NCI-H2107 treated with DMSO at 0.1 percent for 48 hours (cell line): Measurements from ENCODE around the gene LAMC3.
"Not testable (repeated sequence)": the region's sequence is repeated elsewhere in the genome, so short reads cannot be mapped to it uniquely, and the experiment has no call there.

Source experiments
- DNase-seq: peaks from one replicate; lab custom pipeline; 2025; ENCODE audit not compliant: unreplicated experiment; lab: John Stamatoyannopoulos, UW

LAMC3 gene

DNA sequence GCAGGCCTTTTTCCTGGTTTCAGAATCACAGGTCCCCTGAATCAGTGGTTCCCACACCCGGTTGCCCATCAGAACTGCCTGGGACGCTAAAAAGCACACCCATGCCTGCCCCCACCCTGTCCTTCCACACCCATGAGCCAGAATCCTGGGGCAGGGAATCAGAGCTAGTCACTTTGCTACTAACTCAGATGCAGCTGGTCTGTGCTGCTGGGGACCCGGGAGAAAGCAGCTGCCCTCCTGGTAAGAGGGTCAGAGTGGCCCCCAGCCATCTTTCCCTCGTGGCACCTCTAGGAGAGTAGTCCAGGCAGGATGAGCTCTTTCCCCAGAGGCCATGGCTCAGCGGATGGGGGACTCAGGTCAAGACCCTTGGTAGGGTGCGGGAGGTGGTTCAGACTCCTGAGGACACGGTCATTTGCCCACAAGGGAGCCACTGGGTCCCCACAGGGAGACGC, 105.1 kb downstream of the LAMC3 start:
- no peak for DNase-seq

DNA sequence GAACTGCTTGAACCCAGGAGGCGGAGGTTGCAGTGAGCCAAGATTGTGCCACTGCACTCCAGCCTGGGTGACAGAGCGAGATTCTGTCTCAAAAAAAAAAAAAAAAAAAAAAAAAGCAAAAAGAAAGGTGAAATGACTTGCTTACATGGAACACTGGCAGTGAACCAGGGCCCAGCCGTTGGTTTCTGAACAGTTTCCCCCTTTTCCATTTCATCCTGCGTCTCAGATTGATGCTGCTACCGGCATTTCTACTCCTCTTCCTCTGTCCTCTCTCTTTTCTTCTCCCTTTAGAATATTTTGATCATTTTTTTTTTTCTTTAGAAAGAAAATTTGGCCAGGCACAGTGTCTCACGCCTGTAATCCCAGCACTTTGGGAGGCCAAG, 106.4 kb downstream of the LAMC3 start:
- DNase-seq, result not testable (repeated sequence)

DNA sequence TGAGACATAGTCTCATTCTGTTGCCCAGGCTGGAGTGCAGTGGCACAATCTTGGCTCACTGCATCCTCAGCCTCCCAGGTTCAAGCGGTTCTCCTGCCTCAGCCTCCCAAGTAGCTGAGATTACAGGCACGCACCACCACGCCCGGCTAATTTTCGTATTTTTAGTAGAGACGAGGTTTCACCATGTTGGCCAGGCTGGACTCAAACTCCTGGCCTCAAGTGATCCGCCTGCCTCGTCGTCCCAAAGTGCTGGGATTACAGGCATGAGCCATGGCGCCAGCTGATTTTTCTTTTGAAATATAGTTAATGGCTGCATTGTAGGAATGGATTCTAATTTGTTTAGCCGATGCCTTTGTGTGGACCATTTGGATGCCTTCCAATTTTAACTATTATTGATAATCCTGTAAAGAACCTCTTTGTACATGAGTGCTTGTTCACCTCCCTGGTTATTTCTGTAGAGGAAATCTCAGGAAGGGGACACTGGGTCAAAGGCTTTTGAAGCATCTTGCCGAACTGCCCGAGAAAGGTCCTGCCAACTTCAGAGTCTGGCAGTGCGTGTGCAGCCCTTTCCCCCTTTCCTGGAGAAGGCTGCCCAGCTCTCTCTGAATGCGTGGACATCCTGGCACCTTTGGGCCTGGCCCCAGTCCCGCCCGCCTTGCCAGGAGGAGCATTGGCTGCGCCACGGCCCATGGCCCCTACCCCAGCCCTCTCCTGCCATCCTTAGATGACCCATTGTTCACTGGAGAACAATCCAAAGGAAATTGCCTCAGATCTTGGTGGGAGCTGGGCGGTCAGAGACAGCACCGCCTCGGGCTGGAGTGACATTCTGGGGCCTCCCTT, 107.5 kb downstream of the LAMC3 start:
- DNase-seq, result no peak

DNA sequence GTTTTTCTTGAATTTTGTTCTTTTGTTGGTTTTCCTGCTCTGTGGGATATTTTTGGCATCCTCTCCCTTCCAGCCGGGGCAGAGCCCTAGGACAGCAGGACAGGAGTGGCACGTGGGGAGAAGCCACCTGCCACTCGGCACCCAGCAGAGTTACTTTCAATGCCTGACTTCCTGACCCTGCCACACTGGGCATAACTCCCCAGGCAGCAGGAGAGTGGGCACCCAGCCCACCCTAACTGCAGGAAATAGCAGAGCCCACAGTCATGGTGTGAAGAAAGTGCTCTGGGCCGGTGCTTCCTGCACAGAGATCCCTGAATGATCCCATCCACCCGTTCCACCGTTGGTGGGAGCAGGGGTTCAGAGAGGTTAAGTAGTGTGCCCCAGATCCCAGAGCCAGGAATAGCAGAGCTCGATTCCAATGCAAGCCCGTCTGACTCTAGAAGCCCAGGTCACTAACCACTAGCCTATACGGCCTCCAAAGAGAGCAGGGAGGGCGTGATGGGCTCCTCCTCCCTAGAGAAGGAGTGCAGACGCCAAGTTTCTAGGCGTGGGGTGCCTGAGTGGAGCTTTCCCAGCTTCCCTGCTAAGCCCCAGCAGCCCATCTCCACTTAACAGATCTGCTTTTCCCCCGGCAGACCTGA, 108.3 kb downstream of the LAMC3 start:
- DNase-seq, result no peak

DNA sequence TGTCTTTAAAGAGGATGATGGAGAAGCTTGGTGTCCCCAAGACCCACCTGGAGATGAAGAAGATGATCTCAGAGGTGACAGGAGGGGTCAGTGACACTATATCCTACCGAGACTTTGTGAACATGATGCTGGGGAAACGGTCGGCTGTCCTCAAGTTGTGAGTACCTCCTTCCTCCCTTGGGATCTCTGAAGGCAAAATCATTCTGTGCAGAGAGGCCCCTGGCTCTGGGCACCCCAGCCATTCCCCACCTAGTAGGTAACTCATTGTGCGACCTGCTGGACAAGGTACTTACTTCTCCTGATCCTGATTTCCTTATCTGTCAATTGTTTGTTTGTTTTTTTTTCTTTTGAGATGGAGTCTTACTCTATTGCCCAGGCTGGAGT, 108.8 kb downstream of the LAMC3 start:
- no peak for DNase-seq

DNA sequence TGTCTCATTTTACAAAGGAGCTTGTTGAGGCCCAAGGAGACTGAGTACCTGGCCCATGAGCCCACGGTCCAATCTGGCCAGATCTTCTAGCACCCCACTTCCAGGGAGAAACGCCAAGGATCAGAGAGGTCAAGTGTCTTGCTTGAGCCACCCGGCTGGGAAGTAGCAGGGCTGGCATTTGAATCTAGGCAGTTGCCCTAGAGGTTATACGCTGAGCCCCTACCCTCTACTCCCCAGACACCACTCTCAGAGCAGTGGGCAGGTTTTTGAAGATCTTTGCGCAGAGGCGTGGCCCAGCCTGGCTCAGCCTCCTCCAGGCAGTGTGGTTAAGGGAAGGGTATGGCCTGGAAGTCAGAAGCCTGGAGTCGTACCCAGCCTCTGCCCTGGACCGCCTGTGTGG, 110.6 kb downstream of the LAMC3 start:
- no peak for DNase-seq

DNA sequence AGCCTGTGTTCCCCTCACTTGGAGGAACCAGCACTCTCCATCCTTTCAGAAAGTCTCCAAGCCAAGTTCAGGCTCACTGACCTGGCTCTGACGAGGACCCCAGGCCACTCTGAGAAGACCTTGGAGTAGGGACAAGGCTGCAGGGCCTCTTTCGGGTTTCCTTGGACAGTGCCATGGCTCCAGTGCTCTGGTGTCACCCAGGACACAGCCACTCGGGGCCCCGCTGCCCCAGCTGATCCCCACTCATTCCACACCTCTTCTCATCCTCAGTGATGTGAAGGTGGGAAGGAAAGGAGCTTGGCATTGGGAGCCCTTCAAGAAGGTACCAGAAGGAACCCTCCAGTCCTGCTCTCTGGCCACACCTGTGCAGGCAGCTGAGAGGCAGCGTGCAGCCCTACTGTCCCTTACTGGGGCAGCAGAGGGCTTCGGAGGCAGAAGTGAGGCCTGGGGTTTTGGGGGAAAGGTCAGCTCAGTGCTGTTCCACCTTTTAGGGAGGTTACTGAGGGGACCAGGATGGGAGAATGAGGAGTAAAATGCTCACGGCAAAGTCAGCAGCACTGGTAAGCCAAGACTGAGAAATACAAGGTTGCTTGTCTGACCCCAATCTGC, 111.8 kb downstream of the LAMC3 start:
- DNase-seq, result no peak

DNA sequence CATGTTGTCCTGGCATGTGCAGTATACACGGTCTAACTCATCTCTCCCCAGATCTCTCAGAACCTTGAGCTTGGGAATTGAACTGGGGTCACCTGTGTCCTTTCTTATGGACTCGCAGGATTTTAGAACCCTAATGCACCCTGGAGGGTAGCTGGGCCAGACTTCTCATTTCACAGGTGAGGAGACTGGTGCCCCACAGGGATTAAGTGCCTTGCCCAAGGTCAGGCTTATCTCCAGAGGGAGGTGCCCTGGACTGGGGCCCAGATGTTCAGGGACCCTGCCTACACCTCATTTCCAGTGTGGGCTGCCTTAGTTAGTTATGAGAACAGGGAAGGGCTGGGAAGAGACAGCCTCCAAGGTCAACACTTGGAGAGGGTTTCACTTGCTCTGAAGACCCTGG, 112.4 kb downstream of the LAMC3 start:
- DNase-seq, result no peak

DNA sequence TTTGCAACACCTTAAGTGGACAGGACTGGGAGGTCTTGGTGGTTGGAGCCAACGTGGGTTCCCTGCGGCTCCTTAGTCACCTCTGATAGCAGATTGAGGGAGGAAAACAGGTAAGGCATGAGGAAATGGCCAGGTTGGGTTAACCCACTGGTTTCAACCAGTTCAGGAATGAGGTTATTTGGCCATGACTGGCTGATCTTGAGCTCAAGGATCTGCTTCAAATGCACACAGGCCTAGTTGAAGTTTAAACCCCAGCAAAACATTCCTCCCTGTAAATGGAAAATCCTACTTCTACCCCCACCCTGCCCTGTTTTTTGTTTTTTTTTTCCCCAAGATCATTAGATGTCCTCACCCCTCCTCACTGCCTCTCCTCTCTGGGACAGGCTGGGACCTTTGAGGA, 113.2 kb downstream of the LAMC3 start:
- no peak for DNase-seq

DNA sequence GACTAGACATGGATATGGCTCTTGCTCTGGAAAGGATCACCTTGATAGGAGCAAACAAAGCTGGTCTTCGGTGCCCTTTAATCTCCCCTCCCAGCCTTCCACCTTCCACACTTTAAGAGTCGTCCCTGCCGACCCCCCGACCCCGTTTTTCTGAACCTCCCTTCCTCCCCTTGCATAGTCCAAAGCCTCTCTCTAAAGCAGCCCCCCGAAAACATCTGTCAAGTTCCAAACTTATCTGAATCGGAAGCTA, 116.0 kb downstream of the LAMC3 start:
- DNase-seq, result no peak

DNA sequence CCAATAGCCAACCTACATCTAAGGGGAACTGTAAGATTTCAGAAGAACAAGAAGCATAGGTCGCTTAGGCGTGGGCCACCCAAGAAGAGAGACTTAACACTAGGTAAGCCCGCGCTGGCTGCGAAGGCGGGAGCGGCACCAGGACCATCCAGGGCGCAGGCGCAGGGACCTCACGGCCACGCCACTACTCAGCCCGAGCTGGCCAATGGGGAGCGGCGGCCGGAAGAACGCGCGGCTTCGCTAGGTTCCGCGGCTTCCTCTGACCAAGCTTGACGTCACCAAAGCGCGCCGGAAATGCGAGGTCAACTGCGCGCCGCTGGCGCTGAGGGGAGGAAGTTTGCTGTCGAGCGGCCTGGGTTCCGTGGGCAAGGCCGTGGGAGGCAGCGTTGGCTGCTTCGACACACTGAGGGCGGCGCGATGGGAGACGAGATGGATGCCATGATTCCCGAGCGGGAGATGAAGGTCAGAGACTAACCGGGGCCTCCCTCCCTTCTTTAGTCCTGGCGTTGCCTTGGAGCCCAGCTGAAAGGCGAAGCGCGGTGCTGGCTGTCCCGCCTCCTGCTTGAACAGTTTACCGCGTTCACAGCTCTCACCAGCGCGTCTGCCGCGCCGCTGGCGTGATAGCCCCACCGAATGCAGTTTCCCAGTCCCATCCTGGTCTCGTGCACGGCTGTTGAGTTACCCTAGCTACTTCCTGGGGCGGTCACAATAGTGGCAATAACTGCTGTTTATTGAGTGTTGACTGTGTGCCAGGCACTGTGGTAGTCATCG, 116.5 kb downstream of the LAMC3 start, which contains the start of gene NUP214:
TSS of gene NUP214 (plus strand) at position 299 of the 771 bp plus-strand sequence. CDS start at position 418, 119 bp downstream.
- peak; percentile 84 for DNase-seq

DNA sequence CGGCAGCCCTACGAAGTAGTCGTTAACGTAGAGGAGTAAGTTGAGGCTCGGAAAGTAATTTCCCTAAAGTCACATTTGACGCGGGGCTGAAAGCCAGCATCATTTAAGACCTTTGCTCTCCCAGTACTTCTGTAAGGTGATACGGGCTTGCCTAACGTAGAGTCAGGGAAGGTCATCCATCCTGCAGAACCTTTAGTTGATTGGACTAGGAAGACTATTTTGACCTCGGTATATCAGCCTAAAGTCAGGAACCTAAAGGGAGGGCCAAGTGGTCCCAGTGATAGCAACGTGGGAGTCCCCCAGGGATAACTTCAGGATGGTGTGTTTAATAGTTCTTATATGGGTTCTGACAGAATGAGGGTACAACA, 117.1 kb downstream of the LAMC3 start:
- DNase-seq, result no peak

DNA sequence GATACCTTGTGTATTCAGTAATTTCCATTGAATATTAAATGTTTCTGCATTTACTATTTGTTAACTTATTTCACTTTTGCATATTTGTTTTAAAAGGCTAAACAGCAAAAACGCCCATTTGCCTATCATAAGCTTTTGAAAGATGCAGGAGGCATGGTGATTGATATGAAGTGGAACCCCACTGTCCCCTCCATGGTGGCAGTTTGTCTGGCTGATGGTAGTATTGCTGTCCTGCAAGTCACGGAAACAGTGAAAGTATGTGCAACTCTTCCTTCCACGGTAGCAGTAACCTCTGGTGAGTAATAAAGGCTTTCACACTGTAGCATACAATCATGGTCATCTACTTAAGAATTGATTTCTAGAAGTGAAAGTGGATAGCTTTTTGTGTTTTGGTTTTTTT, 120.2 kb downstream of the LAMC3 start:
- no peak for DNase-seq

DNA sequence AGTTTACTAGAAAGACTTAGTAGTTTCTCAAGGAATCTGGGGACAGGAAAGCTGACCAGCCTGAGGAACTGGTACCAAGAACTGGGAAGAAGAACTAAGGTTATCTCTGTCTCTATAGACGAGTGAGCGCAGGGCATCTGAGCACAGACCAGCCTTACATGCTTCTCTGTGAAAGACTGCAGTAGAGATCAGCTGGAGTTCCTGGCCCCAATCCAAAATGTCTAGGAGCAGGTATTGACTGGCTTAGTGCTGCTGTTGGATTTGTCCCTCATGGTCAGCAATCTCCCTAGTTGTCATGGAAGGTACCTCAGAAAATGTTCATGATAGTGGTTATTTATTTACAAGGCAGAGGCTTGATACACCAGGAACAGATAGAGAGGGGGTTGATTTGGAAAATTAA, 129.7 kb downstream of the LAMC3 start:
- DNase-seq, result peak; percentile 15

DNA sequence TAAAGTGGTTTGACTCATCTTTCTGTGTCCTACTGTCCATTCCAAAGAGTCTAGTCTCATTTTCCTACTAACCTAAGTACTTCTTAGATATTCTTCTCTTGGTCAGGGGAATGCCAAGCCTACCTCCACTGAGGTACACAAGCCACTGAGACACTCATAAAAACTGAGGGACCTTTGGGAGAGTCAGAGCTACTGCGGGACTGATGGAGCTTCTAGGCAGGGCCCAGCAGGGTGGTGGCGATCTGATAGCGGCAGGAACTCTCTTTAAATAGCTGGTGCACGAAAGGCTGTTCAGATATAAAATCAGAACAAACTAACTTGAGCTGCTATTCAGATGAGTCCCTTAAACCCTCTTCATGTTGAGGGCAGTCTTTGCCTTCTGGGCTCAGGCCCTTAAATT, 131.1 kb downstream of the LAMC3 start:
- DNase-seq, result no peak

DNA sequence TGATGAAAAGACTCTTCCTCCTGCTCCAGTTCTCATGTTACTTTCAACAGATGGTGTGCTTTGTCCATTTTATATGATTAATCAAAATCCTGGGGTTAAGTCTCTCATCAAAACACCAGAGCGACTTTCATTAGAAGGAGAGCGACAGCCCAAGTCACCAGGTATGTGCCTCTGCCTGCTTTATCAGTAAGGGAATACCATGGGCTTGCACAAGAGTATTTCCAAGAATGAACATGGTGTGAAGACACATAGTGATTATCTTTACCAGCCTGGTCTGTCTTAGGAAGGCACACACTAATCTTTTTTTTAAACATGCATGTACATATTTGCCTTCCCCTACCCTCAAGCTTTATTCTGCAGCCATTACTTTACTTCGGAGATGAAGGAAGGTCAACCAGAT, 131.6 kb downstream of the LAMC3 start:
- DNase-seq, result no peak

DNA sequence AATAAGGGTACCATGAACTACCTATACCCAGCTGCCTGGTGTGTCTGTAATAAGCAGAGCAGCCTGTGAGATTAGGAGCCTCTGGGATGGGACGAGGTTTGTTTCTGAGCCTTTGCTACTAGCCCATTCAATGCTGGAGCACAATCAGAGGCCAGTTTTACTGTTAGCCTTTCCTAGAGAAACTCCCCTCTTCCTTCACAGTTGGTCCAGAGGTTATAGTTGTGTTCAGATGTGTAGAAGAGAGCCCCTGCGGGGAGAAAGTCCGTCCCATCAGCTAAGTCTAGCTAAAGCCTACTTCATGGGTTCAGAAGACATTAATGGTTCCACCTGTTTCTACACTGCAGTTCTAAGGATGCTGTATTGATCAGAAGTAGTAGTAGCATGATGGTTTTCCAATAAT, 133.2 kb downstream of the LAMC3 start:
- DNase-seq, result no peak
